ENCODE data around the gene THUMPD1. TPM values are rescaled to one million over a fixed set of nuclear protein-coding genes. Genes with fewer than 3 reads are reported as not detected.

THUMPD1 gene
- polyA plus RNA-seq, 3 donors: 16.1 to 32.2 (median 23.5) TPM

GRCh38 chr16:20689668-20690067, 52.0 kb downstream of the THUMPD1 start:
- no peak overlapping the region for H3K27ac ChIP-seq (ENCODE audit: low read depth in 1 of 2, low read length in 2 of 2)
- H2AFZ ChIP-seq (ENCODE audit: insufficient read depth, low read depth, low read length, poor library complexity, severe bottlenecking): no peak overlapping the region
- intact Hi-C loops (cut with micrococcal nuclease): no loop called here
- Mint-ChIP-seq H3K4me3 (no peak overlapping the region), H3K4me1 (peaks cover 31% of the 10 kb centered on the region), H3K9me3 (peaks cover 0 to 3% (median 0%) of the 10 kb centered on the region in 7 donors), H3K27me3 (ENCODE audit: low read depth in 3 of 3) (peaks cover 0 to 2% (median 0%) of the 10 kb centered on the region in 3 donors), H3K27ac (no peak overlapping the region), H3K36me3 (peaks cover 19 to 27% of the 10 kb centered on the region in 2 donors)
- DNase-seq: no peak
- no peaks in the 10 kb centered on the region for H3K27me3 ChIP-seq (ENCODE audit: control insufficient read depth in 2 of 2, insufficient read depth in 2 of 2, low read length in 2 of 2)
- no peaks in the 10 kb centered on the region for H3K9me3 ChIP-seq (replicated peaks in 1 of 2; ENCODE audit: control insufficient read depth in 1 of 2, insufficient read depth in 1 of 2, low read length in 2 of 2)
- H3K9ac ChIP-seq (ENCODE audit: insufficient read depth, low read length, poor library complexity, severe bottlenecking): no peak overlapping the region
- H3K36me3 ChIP-seq (replicated peaks in 1 of 2; ENCODE audit: control insufficient read depth in 1 of 2, insufficient read depth in 2 of 2, low read length in 2 of 2): peaks cover 7 to 16% of the 10 kb centered on the region in 2 donors
- H3K4me1 ChIP-seq (ENCODE audit: control insufficient read depth in 1 of 2, insufficient read depth in 2 of 2, low read length in 2 of 2): peaks cover 17 to 18% of the 10 kb centered on the region in 2 donors
- no peak for TF ChIP-seq CTCF (IDR thresholded peaks at IDR 0.05)
- no peak overlapping the region for H3K4me2 ChIP-seq (replicated peaks; ENCODE audit: extremely low read depth, low read length, poor library complexity, severe bottlenecking)
- H3K4me3 ChIP-seq (replicated peaks in 1 of 3; ENCODE audit: low read depth in 2 of 3, low read length in 3 of 3): no peak overlapping the region
- H3K79me2 ChIP-seq (ENCODE audit: insufficient read depth, low read length): peaks cover 15% of the 10 kb centered on the region
- no peaks in the 10 kb centered on the region for H4K20me1 ChIP-seq (ENCODE audit: insufficient read depth, low read length)

DNA sequence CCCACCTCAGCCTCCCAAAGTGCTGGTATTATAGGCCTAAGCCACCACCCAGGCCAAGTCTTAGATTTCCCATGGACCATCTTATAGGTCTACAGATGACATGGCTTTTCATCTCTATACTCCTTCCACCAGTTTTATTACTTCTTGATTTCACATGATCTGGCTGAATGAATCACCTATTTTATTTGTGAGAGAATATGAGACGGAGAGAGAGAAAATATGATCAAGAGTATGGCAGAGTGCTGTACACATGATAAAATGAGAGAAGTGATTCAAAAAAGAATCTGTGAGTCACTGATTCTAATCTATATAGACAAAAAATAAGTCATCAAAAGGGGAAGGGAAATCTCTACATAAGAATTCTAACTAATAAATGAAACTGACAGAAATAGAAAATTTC, 57.8 kb downstream of the THUMPD1 start:
- WGBS (ENCODE audit: insufficient coverage): no CpG with 5 or more reads among the region's 1 CpG
- H2AFZ ChIP-seq (ENCODE audit: insufficient read depth, low read depth, low read length, poor library complexity, severe bottlenecking): no peak overlapping the region
- peak overlapping the region in 2 of 7 donors; percentile 19 to 43 for H3K27ac Mint-ChIP-seq

More for the DNA sequence above, 57.8 kb downstream of the THUMPD1 start:
- peaks cover 12 to 17% of the 10 kb centered on the region in 2 donors for H3K36me3 ChIP-seq (replicated peaks in 1 of 2; ENCODE audit: control insufficient read depth in 1 of 2, insufficient read depth in 2 of 2, low read length in 2 of 2)
- H3K27me3 ChIP-seq (ENCODE audit: control insufficient read depth in 2 of 2, insufficient read depth in 2 of 2, low read length in 2 of 2): no peaks in the 10 kb centered on the region
- H3K9ac ChIP-seq (ENCODE audit: insufficient read depth, low read length, poor library complexity, severe bottlenecking): no peak overlapping the region
- peaks cover 35% of the 10 kb centered on the region for H3K79me2 ChIP-seq (ENCODE audit: insufficient read depth, low read length)
- H3K4me3 Mint-ChIP-seq: no peak overlapping the region
- peaks cover 21 to 25% of the 10 kb centered on the region in 2 donors for H3K4me1 ChIP-seq (ENCODE audit: control insufficient read depth in 1 of 2, insufficient read depth in 2 of 2, low read length in 2 of 2)
- DNase-seq: no peak
- intact Hi-C loops (cut with micrococcal nuclease): no loop called here
- H3K27ac ChIP-seq (ENCODE audit: low read depth in 1 of 2, low read length in 2 of 2): no peak overlapping the region
- no peak for TF ChIP-seq CTCF (IDR thresholded peaks at IDR 0.05)
- peaks cover 28 to 39% of the 10 kb centered on the region in 2 donors for H3K36me3 Mint-ChIP-seq
- H3K4me1 Mint-ChIP-seq: peaks cover 33% of the 10 kb centered on the region
- no peak overlapping the region for H3K4me2 ChIP-seq (replicated peaks; ENCODE audit: extremely low read depth, low read length, poor library complexity, severe bottlenecking)
- no peaks in the 10 kb centered on the region for H4K20me1 ChIP-seq (ENCODE audit: insufficient read depth, low read length)
- H3K9me3 ChIP-seq (replicated peaks in 1 of 2; ENCODE audit: control insufficient read depth in 1 of 2, insufficient read depth in 1 of 2, low read length in 2 of 2): no peaks in the 10 kb centered on the region
- no peak overlapping the region for H3K4me3 ChIP-seq (replicated peaks in 1 of 3; ENCODE audit: low read depth in 2 of 3, low read length in 3 of 3)
- H3K9me3 Mint-ChIP-seq: peaks cover 0 to 5% (median 0%) of the 10 kb centered on the region in 7 donors
- H3K27me3 Mint-ChIP-seq (ENCODE audit: low read depth in 3 of 3): peaks cover 0 to 4% (median 2%) of the 10 kb centered on the region in 3 donors

Small RNAs within 50 kb of the gene (small RNA-seq; reads per million reads assigned to genes)
- gene RNU6-944P (ENCODE audit: insufficient read length, low read depth): not detected

Other genes starting within 250 kb of the THUMPD1 start
- gene ACSM2B, start 165.5 kb downstream of the THUMPD1 start, polyA plus RNA-seq: not detected
- under 1 TPM in 2 of 3 donors, not detected in 1; 0.26 to 0.27 TPM for gene ACSM1, start 44.1 kb downstream of the THUMPD1 start, polyA plus RNA-seq
- gene ACSM3, start 22.2 kb upstream of the THUMPD1 start, polyA plus RNA-seq: 1 to 10 TPM; 1.6 to 5.1 (median 1.9) TPM
- 10 to 100 TPM in 2 of 3 donors, 1 to 10 TPM in 1; 4.0 to 10.5 (median 10.4) TPM for gene ERI2, start 64.7 kb upstream of the THUMPD1 start, polyA plus RNA-seq
- gene REXO5, start 64.7 kb upstream of the THUMPD1 start, polyA plus RNA-seq: 1 to 10 TPM in 1 of 3 donors, under 1 TPM in 2; 0.52 to 1.4 (median 0.55) TPM
- gene DCUN1D3, start 158.5 kb upstream of the THUMPD1 start, polyA plus RNA-seq: 1 to 10 TPM; 1.0 to 3.4 (median 1.3) TPM
- gene LYRM1, start 159.0 kb upstream of the THUMPD1 start, polyA plus RNA-seq: 10 to 100 TPM; 14.8 to 29.5 (median 25.5) TPM

Data from CD14-positive monocyte (primary cell).